Loucy (cell line): ENCODE data around the gene ATF7.
"Not testable (repeated sequence)": the region's sequence is repeated elsewhere in the genome, so short reads cannot be mapped to it uniquely, and the experiment has no call there.

ENCODE experiments used
- CTCF ChIP-seq: fragments of 200-600 bp; sonication (generic); conservative IDR thresholded peaks from 2 replicates; pipeline ENCODE4 v1.5.1; 2014; ENCODE audit warnings: mild to moderate bottlenecking, antibody characterized with exemption, low read length
- EZH2phosphoT487 ChIP-seq: fragments of 200-600 bp; IDR thresholded peaks from 2 replicates; pipeline ENCODE4 v1.6.1; 2018; ENCODE audit warnings: antibody characterized with exemption, mild to moderate bottlenecking, moderate library complexity, borderline replicate concordance

DNA sequence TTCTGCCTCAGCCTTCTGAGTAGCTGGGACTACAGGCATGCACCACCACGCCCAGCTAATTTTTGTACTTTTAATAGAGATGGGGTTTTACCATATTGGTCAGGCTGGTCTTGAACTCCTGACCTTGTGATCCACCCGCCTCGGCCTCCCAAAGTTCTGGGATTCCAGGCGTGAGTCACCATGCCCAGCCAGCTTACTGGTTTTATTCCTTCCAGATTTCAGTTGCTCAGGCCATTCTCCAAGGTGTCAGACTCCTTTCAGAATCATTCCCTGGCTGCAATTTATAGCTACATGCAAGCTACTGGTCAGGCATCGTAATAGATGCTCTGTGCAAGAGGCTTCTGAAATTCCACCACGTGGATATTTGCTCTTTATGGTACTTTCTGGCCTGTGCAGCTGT lies 144.7 kb downstream of the ATF7 start:
- TF ChIP-seq CTCF, EZH2phosphoT487: not testable (repeated sequence)
